Hepatocyte (in vitro differentiated cells): ENCODE measurements around the gene DNAJC8.

Experiments
- EZH2 ChIP-seq: fragments of 200-600 bp; sonication (generic); IDR thresholded peaks from 2 replicates; pipeline ENCODE4 v1.6.1; 2016; ENCODE audit warnings: antibody characterized with exemption, mild to moderate bottlenecking, borderline replicate concordance
- EZH2phosphoT487 ChIP-seq: fragments of 200-600 bp; sonication (generic); IDR thresholded peaks from one replicate; pipeline ENCODE4 v1.6.1; 2018; ENCODE audit warnings: antibody characterized with exemption, mild to moderate bottlenecking, low read depth, moderate library complexity; ENCODE audit not compliant: unreplicated experiment, severe bottlenecking
- TF ChIP-seq, protein P1 (sequence below): fragments of 200-600 bp; sonication (generic); IDR thresholded peaks from 2 replicates; pipeline ENCODE4 v1.5.1; 2016; ENCODE audit warnings: antibody characterized with exemption, mild to moderate bottlenecking; ENCODE audit not compliant: poor library complexity

DNA sequence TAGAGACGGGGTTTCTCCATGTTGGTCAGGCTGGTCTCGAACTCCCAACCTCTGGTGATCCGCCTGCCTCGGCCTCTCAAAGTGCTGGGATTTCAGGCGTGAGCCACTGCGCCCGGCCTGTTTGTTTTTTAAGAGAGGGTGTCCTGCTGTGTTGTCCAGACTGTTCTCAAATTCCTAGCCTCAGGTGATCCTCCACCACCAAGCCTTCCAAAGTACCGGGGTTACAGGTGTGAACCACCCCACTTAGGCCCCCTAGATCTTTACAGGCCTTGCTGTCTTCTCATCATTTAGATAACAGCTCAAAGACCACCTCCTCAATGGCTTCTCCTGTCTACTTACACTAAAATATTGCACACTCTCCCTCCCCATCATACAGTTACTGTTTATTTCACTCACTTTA, 32.7 kb upstream of the DNAJC8 start:
- TF ChIP-seq, protein P1, sequence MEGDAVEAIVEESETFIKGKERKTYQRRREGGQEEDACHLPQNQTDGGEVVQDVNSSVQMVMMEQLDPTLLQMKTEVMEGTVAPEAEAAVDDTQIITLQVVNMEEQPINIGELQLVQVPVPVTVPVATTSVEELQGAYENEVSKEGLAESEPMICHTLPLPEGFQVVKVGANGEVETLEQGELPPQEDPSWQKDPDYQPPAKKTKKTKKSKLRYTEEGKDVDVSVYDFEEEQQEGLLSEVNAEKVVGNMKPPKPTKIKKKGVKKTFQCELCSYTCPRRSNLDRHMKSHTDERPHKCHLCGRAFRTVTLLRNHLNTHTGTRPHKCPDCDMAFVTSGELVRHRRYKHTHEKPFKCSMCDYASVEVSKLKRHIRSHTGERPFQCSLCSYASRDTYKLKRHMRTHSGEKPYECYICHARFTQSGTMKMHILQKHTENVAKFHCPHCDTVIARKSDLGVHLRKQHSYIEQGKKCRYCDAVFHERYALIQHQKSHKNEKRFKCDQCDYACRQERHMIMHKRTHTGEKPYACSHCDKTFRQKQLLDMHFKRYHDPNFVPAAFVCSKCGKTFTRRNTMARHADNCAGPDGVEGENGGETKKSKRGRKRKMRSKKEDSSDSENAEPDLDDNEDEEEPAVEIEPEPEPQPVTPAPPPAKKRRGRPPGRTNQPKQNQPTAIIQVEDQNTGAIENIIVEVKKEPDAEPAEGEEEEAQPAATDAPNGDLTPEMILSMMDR = no peak
- TF ChIP-seq EZH2 = no peak
- no peak for TF ChIP-seq EZH2phosphoT487
